Progenitor cell of endocrine pancreas (in vitro differentiated cells): ENCODE measurements around the gene RECK. TPM values are rescaled to one million over a fixed set of nuclear protein-coding genes. Genes with fewer than 3 reads are reported as not detected.

Source experiments
- DNase-seq: peaks from one replicate; pipeline ENCODE4 v3.0.0; 2021; ENCODE audit warnings: low spot score; ENCODE audit not compliant: unreplicated experiment
- H3K27ac Mint-ChIP-seq: 2 replicates; pipeline ENCODE4 v1.8.0; 2021; ENCODE audit warnings: mild to moderate bottlenecking, moderate library complexity, mixed read lengths
- H3K27me3 Mint-ChIP-seq: 2 replicates; pipeline ENCODE4 v1.8.0; 2021; ENCODE audit warnings: mixed read lengths
- H3K36me3 Mint-ChIP-seq: 2 replicates; pipeline ENCODE4 v1.8.0; 2022; ENCODE audit warnings: mixed read lengths; ENCODE audit not compliant: insufficient read depth
- H3K4me1 Mint-ChIP-seq: 2 replicates; pipeline ENCODE4 v1.8.0; 2021; ENCODE audit warnings: low read depth, mixed read lengths
- H3K4me3 Mint-ChIP-seq: 2 replicates; pipeline ENCODE4 v1.8.0; 2021; ENCODE audit warnings: low read depth, mild to moderate bottlenecking, moderate library complexity, mixed read lengths
- H3K9me3 Mint-ChIP-seq: 2 replicates; pipeline ENCODE4 v1.8.0; 2021; ENCODE audit warnings: low read depth, mixed read lengths
- total RNA-seq: library from RNA; stranded (reverse); gene quantifications from 2 replicates; pipeline ENCODE4 v1.2.1, GENCODE V29; 2021
- TF ChIP-seq, protein P1 (sequence below): fragments of 200-600 bp; sonication (generic); IDR thresholded peaks from one replicate; pipeline ENCODE4 v1.5.0; 2021; ENCODE audit warnings: antibody characterized with exemption, mild to moderate bottlenecking; ENCODE audit not compliant: unreplicated experiment

RECK gene
- total RNA-seq, 1 donor from 2014 or later = 7.1 TPM

DNA sequence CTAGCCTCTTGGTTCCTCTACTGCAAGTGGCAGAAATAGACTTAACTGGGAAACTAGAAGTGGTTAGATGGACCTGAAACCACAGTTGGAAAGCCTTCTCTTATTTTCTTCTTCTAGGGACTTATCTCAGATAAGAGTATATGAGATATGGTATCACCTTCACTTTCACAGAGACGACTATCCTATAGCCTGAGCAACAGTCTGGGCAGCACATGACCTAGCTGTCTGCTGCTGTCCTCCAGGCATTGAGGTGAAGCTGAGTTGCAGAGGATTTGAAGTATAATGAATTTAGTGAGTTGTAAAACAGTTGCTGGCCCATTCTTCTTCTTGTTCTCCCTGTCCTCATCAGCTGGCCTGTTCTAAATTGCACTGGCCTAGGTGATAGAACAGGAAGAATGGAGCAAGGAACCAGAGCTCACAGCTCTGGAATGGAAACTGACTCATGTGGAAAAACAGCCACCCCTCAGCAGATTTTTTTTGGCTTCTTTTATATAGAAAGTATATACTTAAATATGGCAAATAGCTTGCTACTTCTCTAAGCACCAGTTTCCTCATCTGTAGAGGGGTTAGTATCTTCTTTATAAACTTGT, 27.8 kb downstream of the RECK start:
- Mint-ChIP-seq H3K27ac (no peak overlapping the region), H3K27me3 (no peaks in the 10 kb centered on the region), H3K9me3 (no peaks in the 10 kb centered on the region), H3K4me3 (no peak overlapping the region), H3K4me1 (no peaks in the 10 kb centered on the region), H3K36me3 (peaks cover 4% of the 10 kb centered on the region)
- DNase-seq = no peak
- TF ChIP-seq, protein P1, sequence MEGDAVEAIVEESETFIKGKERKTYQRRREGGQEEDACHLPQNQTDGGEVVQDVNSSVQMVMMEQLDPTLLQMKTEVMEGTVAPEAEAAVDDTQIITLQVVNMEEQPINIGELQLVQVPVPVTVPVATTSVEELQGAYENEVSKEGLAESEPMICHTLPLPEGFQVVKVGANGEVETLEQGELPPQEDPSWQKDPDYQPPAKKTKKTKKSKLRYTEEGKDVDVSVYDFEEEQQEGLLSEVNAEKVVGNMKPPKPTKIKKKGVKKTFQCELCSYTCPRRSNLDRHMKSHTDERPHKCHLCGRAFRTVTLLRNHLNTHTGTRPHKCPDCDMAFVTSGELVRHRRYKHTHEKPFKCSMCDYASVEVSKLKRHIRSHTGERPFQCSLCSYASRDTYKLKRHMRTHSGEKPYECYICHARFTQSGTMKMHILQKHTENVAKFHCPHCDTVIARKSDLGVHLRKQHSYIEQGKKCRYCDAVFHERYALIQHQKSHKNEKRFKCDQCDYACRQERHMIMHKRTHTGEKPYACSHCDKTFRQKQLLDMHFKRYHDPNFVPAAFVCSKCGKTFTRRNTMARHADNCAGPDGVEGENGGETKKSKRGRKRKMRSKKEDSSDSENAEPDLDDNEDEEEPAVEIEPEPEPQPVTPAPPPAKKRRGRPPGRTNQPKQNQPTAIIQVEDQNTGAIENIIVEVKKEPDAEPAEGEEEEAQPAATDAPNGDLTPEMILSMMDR = no peak

DNA sequence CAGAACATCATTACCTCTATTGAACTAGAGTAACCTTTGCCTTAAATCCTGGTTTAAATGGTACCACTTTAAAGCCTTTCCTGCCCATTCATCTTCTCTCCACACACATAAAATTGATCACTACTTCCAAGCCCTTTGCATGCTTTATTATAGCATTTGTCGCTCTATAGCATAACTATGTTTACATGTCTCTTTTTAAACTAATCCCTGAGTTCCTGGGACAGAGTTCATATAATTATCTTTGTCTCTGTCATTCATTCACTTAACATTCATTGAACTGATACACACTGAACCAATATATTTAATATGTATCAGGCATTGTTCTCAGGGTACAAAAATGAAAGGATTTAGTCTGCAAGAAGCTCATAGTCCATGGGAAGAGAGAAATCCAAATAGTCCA, 37.3 kb downstream of the RECK start:
- DNase-seq = no peak
- H3K27ac Mint-ChIP-seq = no peak overlapping the region
- H3K36me3 Mint-ChIP-seq = peaks cover 1% of the 10 kb centered on the region
- H3K4me1 Mint-ChIP-seq = peaks cover 18% of the 10 kb centered on the region
- no peaks in the 10 kb centered on the region for H3K27me3 Mint-ChIP-seq
- TF ChIP-seq, protein P1 = no peak
- no peaks in the 10 kb centered on the region for H3K9me3 Mint-ChIP-seq
- no peak overlapping the region for H3K4me3 Mint-ChIP-seq

DNA sequence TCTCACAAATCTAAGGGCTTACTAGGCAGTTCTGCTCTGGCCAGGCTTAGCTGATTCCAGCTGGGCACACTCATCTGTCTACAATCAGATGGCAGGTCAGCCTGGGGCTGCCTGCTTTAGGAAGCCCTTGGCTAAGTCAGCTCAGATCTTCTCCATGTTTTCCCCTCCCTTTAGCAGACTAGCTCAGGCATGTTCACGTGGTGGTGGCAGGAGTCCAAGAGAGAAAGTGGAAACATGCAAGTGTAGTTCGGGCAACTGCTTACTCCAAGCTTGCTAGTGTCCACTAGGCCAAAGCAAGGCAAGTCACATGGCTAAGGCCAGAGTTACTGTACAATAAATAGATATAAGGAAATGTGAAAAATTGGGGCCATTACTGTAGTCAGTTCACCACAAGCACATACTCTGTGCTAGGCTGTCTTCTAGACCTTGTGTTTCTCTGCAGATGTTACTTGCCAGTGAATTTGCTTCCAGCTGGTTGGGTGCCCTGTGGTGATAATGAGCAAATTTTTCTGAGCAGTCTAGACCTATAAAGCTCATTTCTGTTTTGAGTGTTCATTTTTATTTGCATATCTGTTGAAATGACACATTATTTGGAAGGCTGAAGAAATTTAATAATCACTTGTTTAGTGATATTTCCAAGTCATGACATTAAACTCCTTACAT, 38.3 kb downstream of the RECK start:
- Mint-ChIP-seq H3K27ac (no peak overlapping the region), H3K4me3 (no peak overlapping the region)

DNA sequence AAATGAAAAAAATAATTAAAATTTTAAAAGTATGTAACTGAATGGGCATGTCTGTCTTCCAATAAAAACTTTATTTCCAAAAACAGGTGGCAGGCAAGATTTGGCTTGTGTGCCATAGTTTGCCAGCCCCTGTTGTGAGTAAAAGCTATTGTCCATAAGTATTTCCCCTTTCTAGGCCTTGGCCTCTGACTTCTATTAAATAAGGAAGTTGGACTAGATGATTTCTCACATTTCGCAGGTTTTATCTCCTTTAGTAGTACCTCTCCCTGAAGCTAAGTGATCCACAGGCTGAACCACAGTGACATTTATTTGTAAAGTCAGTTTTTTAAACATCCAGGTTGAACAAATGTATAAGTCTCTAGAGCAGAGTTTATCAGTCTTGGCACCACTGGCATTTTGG, 41.3 kb downstream of the RECK start:
- DNase-seq = no peak
- TF ChIP-seq, protein P1 = no peak
- Mint-ChIP-seq H3K9me3 (no peaks in the 10 kb centered on the region), H3K36me3 (no peaks in the 10 kb centered on the region), H3K4me1 (peaks cover 18% of the 10 kb centered on the region), H3K27ac (peak overlapping the region; percentile 3), H3K27me3 (no peaks in the 10 kb centered on the region), H3K4me3 (no peak overlapping the region)

More for the DNA sequence above, 38.3 kb downstream of the RECK start:
- TF ChIP-seq, protein P1 = no peak
- DNase-seq = no peak
- H3K4me1 Mint-ChIP-seq = peaks cover 18% of the 10 kb centered on the region
- no peaks in the 10 kb centered on the region for H3K9me3 Mint-ChIP-seq
- no peaks in the 10 kb centered on the region for H3K27me3 Mint-ChIP-seq
- H3K36me3 Mint-ChIP-seq = no peaks in the 10 kb centered on the region

DNA sequence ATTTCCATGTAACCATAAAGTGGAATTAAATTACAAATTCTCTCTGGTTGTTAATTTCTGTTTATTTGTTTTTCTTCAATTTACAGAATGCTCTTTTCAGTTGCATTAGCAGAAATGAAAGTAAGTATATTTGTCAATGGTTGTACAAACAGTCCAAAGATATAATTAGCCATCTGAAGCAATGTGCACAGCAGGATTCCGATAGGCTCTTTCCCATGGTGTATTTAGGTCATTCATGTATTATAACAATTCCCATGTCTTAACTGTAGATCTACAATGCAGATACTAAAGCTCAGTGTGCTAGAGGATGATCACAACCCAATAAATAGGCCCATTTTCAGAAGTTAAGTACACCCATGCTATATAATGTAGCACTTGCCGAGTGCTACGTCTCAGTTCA, 43.8 kb downstream of the RECK start:
- no peaks in the 10 kb centered on the region for H3K9me3 Mint-ChIP-seq
- DNase-seq = no peak
- H3K27ac Mint-ChIP-seq = no peak overlapping the region
- H3K36me3 Mint-ChIP-seq = peaks cover 2% of the 10 kb centered on the region
- H3K27me3 Mint-ChIP-seq = no peaks in the 10 kb centered on the region
- H3K4me1 Mint-ChIP-seq = peaks cover 7% of the 10 kb centered on the region
- H3K4me3 Mint-ChIP-seq = no peak overlapping the region
- TF ChIP-seq, protein P1 = no peak
